Activated CD8-positive, alpha-beta memory T cell treated with anti-CD3 and anti-CD28 coated beads, Interleukin-2, amount 50 U/mL, for 48 hours (primary cell): ENCODE data around the gene ZNF69.
A peak's percentile ranks its signal among the peaks of the same experiment; 100 is the strongest.
"Not testable (repeated sequence)": the region's sequence is repeated elsewhere in the genome, so short reads cannot be mapped to it uniquely, and the experiment has no call there.

Experiments
- DNase-seq: peaks from one replicate; pipeline ENCODE4 v3.0.0-alpha.2; 2020

Gene ZNF69

GRCh38 chr19:11902228-11902627 lies 14.6 kb downstream of the ZNF69 start:
- DNase-seq = no peak

- DNase-seq = no peak
Measured at GRCh38 chr19:11905928-11906327, 18.3 kb downstream of the ZNF69 start.

- DNase-seq = not testable (repeated sequence)
Measured at GRCh38 chr19:11911937-11912336, 24.4 kb downstream of the ZNF69 start.

GRCh38 chr19:11914417-11915051 lies 27.0 kb downstream of the ZNF69 start:
- not testable (repeated sequence) for DNase-seq

GRCh38 chr19:11921852-11922495 lies 34.4 kb downstream of the ZNF69 start:
- no peak for DNase-seq

GRCh38 chr19:11924886-11925650 lies 37.5 kb downstream of the ZNF69 start, which contains the start of gene ZNF700:
ZNF700 (plus strand) TSS chr19:11925107; CDS start chr19:11925211, 104 bp downstream.
- peak; percentile 92 for DNase-seq

- DNase-seq = peak; percentile 51
Measured at GRCh38 chr19:11925651-11926187, 38.1 kb downstream of the ZNF69 start.

GRCh38 chr19:11927227-11927626 lies 39.6 kb downstream of the ZNF69 start:
- no peak for DNase-seq

- DNase-seq = no peak
Measured at GRCh38 chr19:11931051-11931450, 43.5 kb downstream of the ZNF69 start.

- DNase-seq = no peak
Measured at GRCh38 chr19:11931513-11931912, 43.9 kb downstream of the ZNF69 start.

GRCh38 chr19:11935829-11936228 lies 48.2 kb downstream of the ZNF69 start:
- not testable (repeated sequence) for DNase-seq

- DNase-seq = not testable (repeated sequence)
Measured at GRCh38 chr19:11938383-11938782, 50.8 kb downstream of the ZNF69 start.

- not testable (repeated sequence) for DNase-seq
Measured at GRCh38 chr19:11941361-11941887, 53.8 kb downstream of the ZNF69 start.

- no peak for DNase-seq
Measured at GRCh38 chr19:11942008-11942842, 54.6 kb downstream of the ZNF69 start.

- DNase-seq = no peak
Measured at GRCh38 chr19:11942843-11943108, 55.2 kb downstream of the ZNF69 start.

- no peak for DNase-seq
Measured at GRCh38 chr19:11944656-11945055, 57.1 kb downstream of the ZNF69 start.

GRCh38 chr19:11948646-11949045 lies 61.1 kb downstream of the ZNF69 start:
- no peak for DNase-seq

- DNase-seq = no peak
Measured at GRCh38 chr19:11949201-11949600, 61.6 kb downstream of the ZNF69 start.

- not testable (repeated sequence) for DNase-seq
Measured at GRCh38 chr19:11949614-11950080, 62.1 kb downstream of the ZNF69 start.

GRCh38 chr19:11950312-11950711 lies 62.7 kb downstream of the ZNF69 start:
- no peak for DNase-seq
